ENCODE data around the gene SPATC1L.
"Not testable (repeated sequence)": the region's sequence is repeated elsewhere in the genome, so short reads cannot be mapped to it uniquely, and the experiment has no call there.

The SPATC1L gene

DNA sequence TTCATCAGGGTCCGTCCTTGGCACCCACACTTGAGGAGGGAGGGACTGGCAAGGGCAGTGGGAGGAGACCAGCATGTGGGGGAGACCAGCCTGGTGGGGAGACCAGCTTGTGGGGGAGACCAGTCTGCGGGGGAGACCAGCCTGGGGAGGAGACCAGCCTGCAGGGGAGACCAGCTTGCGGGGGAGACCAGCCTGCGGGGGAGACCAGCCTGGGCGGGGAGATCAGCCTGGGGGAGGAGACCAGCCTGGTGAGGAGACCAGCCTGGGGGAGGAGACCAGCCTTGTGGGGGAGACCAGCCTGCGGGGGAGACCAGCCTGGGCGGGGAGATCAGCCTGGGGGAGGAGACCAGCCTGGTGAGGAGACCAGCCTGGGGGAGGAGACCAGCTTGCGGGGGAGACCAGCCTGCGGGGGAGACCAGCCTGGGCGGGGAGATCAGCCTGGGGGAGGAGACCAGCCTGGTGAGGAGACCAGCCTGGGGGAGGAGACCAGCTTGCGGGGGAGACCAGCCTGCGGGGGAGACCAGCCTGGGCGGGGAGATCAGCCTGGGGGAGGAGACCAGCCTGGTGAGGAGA, 836 bp downstream of the SPATC1L start:
- not testable (repeated sequence) for DNase-seq (ENCODE audit: low read depth in 2 of 2)

DNA sequence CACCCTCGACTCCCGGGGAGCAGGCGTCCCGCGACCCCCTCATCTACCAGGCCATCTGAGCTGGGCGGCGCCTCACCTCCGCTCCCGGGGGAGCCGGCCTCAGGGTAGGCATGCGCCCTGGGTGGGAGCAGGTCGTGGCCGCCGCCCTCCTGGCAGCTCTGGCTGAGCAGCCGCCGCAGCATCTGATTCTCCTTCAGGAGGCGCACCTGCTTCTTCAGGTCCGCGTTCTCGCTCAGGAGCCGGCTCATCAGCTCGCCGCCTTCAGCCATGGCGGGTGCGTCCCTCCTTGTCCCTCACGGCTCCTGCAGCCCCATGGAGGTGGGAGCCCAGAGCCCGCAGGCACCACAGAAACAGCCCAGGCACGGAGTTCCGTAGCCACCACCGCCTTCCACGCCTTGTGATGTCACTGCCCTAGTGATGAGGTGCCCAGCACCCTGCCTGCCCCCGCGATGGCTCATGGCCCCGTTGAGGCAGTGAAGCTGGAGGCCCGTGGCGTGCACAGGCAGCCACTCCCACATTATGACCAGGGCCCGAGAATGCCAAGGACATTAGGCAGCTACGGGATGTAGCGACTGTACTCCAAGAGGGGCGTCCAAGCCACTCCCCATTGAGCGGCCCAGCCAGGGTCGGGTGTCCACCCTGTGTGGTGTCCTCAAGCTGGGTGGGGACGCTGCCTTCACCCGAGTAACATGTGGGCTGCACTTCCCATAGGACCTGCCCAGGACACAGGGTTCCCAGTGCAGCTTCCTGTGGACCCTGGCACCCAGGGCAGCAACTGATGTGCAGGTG, 1.5 kb downstream of the SPATC1L start:
- no peak for DNase-seq (ENCODE audit: low read depth in 2 of 2)

DNA sequence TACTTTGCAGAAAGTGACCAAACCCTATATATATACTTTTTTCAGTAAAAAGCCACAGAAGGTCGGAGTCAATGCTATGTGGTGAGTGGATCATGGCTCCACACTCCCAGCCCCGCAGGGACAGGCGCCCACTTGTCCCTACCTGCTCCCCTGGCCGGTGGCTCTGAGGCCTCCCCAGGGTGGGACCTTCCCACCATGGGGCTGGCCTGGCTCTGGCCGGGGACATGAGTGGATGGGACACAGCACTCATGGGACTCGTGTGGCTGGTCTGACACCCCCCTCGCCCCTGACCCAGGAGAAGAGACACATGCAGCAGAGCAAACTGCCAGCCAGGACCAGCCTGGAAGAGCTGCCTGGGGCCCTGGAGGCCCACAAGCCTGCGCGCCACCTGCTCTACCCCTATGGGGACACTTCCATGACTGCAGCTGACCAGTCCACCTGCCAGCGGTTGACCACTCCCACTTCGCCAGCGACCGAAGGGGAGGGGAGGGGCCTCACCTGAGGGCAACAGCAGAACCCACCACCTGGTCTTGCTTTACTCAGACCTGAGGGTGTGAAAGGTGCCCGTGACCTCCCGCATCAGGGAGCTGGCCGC, 2.2 kb downstream of the SPATC1L start:
- no peak for DNase-seq (ENCODE audit: low read depth in 2 of 2)

GRCh38 chr21:46181436-46181835, 2.8 kb downstream of the SPATC1L start:
- DNase-seq (ENCODE audit: low read depth in 2 of 2), result no peak

DNA sequence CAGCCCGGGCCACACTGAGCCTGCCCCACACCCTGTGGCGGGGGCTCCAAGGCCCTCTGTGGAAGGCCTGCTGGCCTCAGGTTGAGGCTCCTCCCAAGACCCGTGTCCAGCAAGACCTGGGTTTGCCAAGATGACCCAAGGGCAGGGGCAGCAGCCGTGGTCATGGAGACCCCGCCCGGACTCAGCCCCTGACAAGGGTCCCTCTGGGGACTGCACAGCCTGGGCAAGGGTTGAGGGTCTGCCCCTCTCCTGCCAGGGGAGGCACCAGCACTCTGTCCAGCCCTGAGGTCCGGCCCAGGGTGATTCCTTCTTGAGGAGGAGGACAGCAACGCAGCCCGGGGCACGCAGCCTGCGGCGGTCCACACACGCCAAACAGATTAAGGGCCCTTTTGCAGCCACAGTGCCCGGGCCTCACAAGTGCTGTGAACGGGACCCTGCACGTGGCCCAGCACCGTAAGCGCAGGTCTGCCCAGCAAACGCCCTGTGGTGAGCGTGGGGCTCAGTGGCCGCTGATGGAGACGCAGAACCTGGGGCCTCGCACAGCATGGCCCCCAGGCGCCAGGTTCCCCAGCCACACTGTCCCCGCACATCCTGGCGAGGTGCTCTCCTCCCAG, 3.4 kb downstream of the SPATC1L start:
- DNase-seq (ENCODE audit: low read depth in 2 of 2), result no peak

GRCh38 chr21:46180079-46180722, 4.1 kb downstream of the SPATC1L start:
- no peak for DNase-seq (ENCODE audit: low read depth in 2 of 2)

DNA sequence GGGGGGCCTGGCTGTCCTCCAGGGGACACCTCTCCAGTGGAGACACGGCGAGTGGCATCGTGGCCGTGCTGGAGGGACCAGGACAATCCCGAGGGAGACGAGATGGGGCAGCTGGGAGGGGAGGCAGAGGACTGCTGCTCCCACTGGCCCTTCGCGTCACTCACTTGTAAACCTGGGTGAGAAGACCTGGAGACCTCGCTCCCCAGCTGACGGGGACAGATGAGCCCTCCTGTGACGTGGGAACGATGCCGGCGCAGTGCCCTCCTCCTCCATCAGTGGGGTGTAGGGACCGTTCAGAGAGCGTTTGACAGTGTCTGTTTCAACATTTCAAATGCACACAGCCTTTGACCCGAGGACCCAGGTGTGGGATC, 4.6 kb downstream of the SPATC1L start:
- DNase-seq (ENCODE audit: low read depth in 2 of 2), result no peak

DNA sequence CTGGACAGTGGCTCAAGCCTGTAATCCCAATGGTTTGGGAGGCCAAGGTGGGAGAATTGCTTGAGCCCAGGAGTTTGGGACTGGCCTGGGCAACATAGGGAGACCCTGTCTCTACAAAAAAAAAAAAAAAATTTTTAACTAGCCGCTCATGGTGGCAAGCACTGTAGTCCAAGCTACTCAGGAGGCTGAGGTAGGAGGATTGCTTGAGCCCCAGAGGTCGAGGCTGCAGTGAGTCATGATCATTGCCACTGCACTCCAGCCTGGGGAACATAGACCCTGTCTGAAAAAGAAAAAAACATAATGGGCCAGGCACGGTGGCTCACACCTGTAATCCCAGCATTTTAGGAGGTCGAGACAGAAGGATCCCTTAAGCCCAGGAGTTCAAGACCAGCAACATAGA, 5.3 kb downstream of the SPATC1L start:
- DNase-seq (ENCODE audit: low read depth in 2 of 2), result no peak

- not testable (repeated sequence) for DNase-seq (ENCODE audit: low read depth in 2 of 2)
Observed at GRCh38 chr21:46176443-46177129, 7.7 kb downstream of the SPATC1L start.

DNA sequence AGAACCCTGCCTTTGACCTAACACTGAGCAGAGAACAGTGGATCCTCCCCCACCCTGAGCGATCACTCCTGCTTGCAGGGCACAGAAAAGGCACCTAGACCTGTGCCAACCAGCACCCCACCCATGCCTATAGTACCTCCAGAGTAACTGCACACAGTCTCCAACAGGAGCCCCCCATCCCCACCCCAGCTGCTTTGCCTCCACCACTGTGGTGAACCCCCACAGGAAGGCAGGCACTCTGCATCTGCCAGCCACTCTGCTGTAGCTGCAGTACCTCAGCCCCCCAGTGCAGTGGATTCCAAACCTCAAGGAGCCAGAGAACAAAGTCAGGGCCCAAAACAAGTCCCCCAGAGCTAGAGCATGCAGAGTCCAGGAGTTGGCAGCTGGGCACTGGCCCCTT, 10.7 kb downstream of the SPATC1L start:
- DNase-seq (ENCODE audit: low read depth in 2 of 2), result no peak

- no peak for DNase-seq (ENCODE audit: low read depth in 2 of 2)
Observed at GRCh38 chr21:46172863-46173528, 11.3 kb downstream of the SPATC1L start.

DNA sequence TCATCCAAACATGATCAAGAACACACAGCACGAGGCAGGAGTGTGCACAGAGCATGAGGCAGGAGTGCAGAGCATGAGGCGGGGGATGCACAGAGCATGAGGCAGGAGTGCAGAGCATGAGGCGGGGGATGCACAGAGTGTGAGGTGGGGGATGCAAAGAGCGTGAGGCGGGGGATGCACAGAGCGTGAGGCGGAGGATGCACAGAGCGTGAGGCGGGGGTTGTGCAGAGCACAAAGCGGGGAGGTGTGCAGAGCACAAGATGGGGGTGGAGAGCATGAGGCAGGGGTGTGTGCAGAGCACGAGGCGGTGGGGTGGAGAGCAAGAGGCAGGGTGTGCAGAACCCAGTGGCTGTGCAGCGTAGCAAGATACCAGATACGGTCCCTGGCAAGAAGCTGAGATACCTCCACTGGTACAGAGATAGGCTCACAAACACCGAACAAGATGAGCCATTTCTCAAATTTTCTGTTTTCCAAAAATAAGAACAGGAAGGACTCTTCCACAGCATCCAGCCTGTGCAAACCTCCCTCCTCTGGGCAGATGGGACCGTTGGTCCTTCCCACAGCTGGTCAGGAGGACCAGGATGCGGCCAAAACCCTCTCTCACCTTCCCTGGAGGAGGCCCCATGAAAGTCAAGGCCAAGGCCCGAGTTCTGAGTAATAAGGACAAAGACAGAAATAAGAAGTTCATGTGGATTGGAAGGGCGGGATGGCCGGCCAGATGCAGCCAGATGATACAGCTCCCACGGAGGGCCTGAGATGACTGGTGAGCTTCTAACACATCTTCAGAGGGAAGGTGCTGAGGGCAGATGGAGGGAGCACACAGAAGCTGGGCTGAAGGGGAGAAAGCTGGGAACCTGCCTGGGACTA, 12.0 kb downstream of the SPATC1L start:
- no peak for DNase-seq (ENCODE audit: low read depth in 2 of 2)

GRCh38 chr21:46171585-46171984, 12.7 kb downstream of the SPATC1L start:
- no peak for DNase-seq (ENCODE audit: low read depth in 2 of 2)

DNA sequence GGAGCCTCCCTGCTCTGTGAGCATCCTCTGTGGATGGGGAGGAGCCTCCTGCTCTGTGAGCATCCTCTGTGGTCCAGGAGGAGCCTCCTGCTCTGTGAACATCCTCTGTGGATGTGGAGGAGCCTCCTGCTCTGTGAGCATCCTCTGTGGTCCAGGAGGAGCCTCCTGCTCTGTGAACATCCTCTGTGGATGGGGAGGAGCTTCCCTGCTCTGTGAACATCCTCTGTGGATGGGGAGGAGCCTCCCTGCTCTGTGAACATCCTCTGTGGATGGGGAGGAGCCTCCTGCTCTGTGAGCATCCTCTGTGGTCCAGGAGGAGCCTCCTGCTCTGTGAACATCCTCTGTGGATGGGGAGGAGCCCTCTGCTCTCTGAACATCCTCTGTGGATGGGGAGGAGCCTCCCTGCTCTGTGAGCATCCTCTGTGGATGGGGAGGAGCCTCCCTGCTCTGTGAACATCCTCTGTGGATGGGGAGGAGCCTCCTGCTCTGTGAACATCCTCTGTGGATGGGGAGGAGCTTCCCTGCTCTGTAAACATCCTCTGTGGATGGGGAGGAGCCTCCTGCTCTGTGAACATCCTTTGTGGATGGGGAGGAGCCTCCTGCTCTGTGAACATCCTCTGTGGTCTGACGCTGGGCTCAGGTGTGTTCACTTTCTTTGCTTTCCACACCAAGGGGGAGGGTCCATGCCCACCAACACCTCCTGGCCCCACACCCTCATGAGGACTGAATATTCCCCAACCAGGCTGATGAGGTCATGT, 13.6 kb downstream of the SPATC1L start:
- not testable (repeated sequence) for DNase-seq (ENCODE audit: low read depth in 2 of 2)

GRCh38 chr21:46168659-46169386, 15.4 kb downstream of the SPATC1L start:
- no peak for DNase-seq (ENCODE audit: low read depth in 2 of 2)

GRCh38 chr21:46168238-46168637, 16.0 kb downstream of the SPATC1L start:
- no peak for DNase-seq (ENCODE audit: low read depth in 2 of 2)

GRCh38 chr21:46165098-46165497, 19.2 kb downstream of the SPATC1L start:
- no peak for DNase-seq (ENCODE audit: low read depth in 2 of 2)

GRCh38 chr21:46163380-46163779, 20.9 kb downstream of the SPATC1L start:
- no peak for DNase-seq (ENCODE audit: low read depth in 2 of 2)

Data from stimulated activated CD8-positive, alpha-beta memory T cell treated with anti-CD3 and anti-CD28 coated beads, Interleukin-7, amount 100 ng/mL, for 4 hours (primary cell).